SK-N-SH (cell line): Measurements from ENCODE around the gene CUL9. TPM values are rescaled to one million over a fixed set of nuclear protein-coding genes. Genes with fewer than 3 reads are reported as not detected.

Source experiments
- CTCF ChIA-PET: fragments of 300-600, 350-600 bp; formaldehyde crosslinking; extraction: SDS; loops from one replicate; lab custom pipeline; 2021; lab: Yijun Ruan, JAX
- POLR2A ChIA-PET: fragments of 350-600 bp; sonication (Branson Sonifier 250); formaldehyde crosslinking; extraction: SDS; loops from one replicate; lab custom pipeline; 2020; ENCODE audit warnings: antibody characterized with exemption, inconsistent platforms; lab: Yijun Ruan, JAX
- DNase-seq: peaks from one replicate; pipeline ENCODE4 v3.0.0; 2012
- H2AFZ ChIP-seq: fragments of 200-600 bp; sonication (generic); 2 replicates; pipeline ENCODE4 v1.8.1; 2016; ENCODE audit warnings: antibody characterized with exemption, mild to moderate bottlenecking, low read depth
- H3F3A ChIP-seq: fragments of 200-600 bp; sonication (generic); replicated peaks from 2 replicates; pipeline ENCODE3; 2016; ENCODE audit warnings: antibody characterized with exemption, mild to moderate bottlenecking; ENCODE audit not compliant: insufficient read depth
- H3K27ac ChIP-seq, 2 experiments: fragments of 200-500 bp in 1 of 2; fragments of 200-600 bp in 1 of 2; sonication (Bioruptor generic) in 1 of 2; sonication (generic), shearing (Covaris generic) in 1 of 2; 2 replicates each; pipeline versions ENCODE4 v1.5.1 to v1.6.1; 2014 to 2016; ENCODE audit warnings: low read depth in 2 of 2, inconsistent platforms in 1 of 2, low read length in 1 of 2, mild to moderate bottlenecking in 1 of 2, mixed read lengths in 1 of 2
- H3K27me3 ChIP-seq: fragments of 200-600 bp; sonication (generic), shearing (Covaris generic); 2 replicates; pipeline ENCODE4 v1.6.1; 2016; ENCODE audit warnings: mixed run types; ENCODE audit not compliant: insufficient read depth
- H3K36me3 ChIP-seq, 2 experiments: fragments of 200-500 bp in 1 of 2; fragments of 200-600 bp in 1 of 2; sonication (Bioruptor generic) in 1 of 2; sonication (generic) in 1 of 2; replicated peaks in 1 of 2; 2 replicates each; pipeline versions ENCODE3 to v1.5.1; 2014 to 2016; ENCODE audit warnings: low read length in 1 of 2, mild to moderate bottlenecking in 1 of 2; ENCODE audit not compliant: insufficient read depth in 2 of 2, control insufficient read depth in 1 of 2
- H3K4me1 ChIP-seq, 2 experiments: fragments of 200-500 bp in 1 of 2; fragments of 200-600 bp in 1 of 2; sonication (Bioruptor generic) in 1 of 2; sonication (generic), shearing (Covaris generic) in 1 of 2; 2 replicates each; pipeline versions ENCODE4 v1.5.1 to v1.6.1; 2014 to 2016; ENCODE audit warnings: low read depth in 1 of 2, low read length in 1 of 2, mixed run types in 1 of 2; ENCODE audit not compliant: insufficient read depth in 2 of 2, control insufficient read depth in 1 of 2
- H3K4me2 ChIP-seq: fragments of 200-600 bp; sonication (generic), shearing (Covaris generic); 2 replicates; pipeline ENCODE4 v1.6.1; 2017; ENCODE audit warnings: mixed run types
- H3K4me3 ChIP-seq, 2 experiments: fragments of 200-500 bp in 1 of 2; fragments of 200-600 bp in 1 of 2; sonication (Bioruptor generic) in 1 of 2; sonication (generic), shearing (Covaris generic) in 1 of 2; 2 replicates each; pipeline versions ENCODE4 v1.5.1 to v1.8.1; 2014 to 2016; ENCODE audit warnings: low read depth in 2 of 2, inconsistent platforms in 1 of 2, low read length in 1 of 2, mild to moderate bottlenecking in 1 of 2, mixed read lengths in 1 of 2, moderate library complexity in 1 of 2
- H3K79me2 ChIP-seq: fragments of 200-600 bp; sonication (generic); 2 replicates; pipeline ENCODE4 v1.8.1; 2017; ENCODE audit warnings: mild to moderate bottlenecking; ENCODE audit not compliant: insufficient read depth
- H3K9ac ChIP-seq: fragments of 200-600 bp; sonication (generic); 2 replicates; pipeline ENCODE4 v1.6.1; 2017; ENCODE audit warnings: mixed run types
- H3K9me2 ChIP-seq: fragments of 200-600 bp; sonication (generic); 2 replicates; pipeline ENCODE4 v1.6.1; 2017; ENCODE audit warnings: mixed run types
- H3K9me3 ChIP-seq: fragments of 200-600 bp; sonication (generic); 2 replicates; pipeline ENCODE4 v1.6.1; 2017; ENCODE audit warnings: mixed run types, mild to moderate bottlenecking, moderate library complexity
- H4K20me1 ChIP-seq: fragments of 200-600 bp; sonication (generic); 2 replicates; pipeline ENCODE4 v1.6.1; 2017; ENCODE audit warnings: mild to moderate bottlenecking, mixed run types; ENCODE audit not compliant: insufficient read depth
- CTCF ChIP-seq: fragments of 200-600 bp; sonication (generic); IDR thresholded peaks from 2 replicates; pipeline ENCODE4 v1.6.1; 2017; ENCODE audit warnings: antibody characterized with exemption, mild to moderate bottlenecking, moderate library complexity
- FOSL2 ChIP-seq: IDR thresholded peaks from 2 replicates; pipeline ENCODE4 v1.4.0; 2012; ENCODE audit warnings: low read depth, mild to moderate bottlenecking, moderate library complexity, borderline replicate concordance
- FOXJ3 ChIP-seq: sonication (generic); formaldehyde crosslinking; IDR thresholded peaks from 2 replicates; pipeline ENCODE4 v1.5.1; 2020; ENCODE audit warnings: mild to moderate bottlenecking, missing genetic modification reagents
- GABPA ChIP-seq: IDR thresholded peaks from 2 replicates; pipeline ENCODE4 v1.4.0; 2012; ENCODE audit warnings: low read depth, mild to moderate bottlenecking
- JUND ChIP-seq: IDR thresholded peaks from 2 replicates; pipeline ENCODE4 v1.4.0; 2012
- MXI1 ChIP-seq: IDR thresholded peaks from 2 replicates; pipeline ENCODE4 v1.6.1; 2012; ENCODE audit warnings: mild to moderate bottlenecking, low read depth, low read length, improper control_type of control experiment
- RAD21 ChIP-seq: IDR thresholded peaks from 2 replicates; pipeline ENCODE4 v1.6.1; 2012; ENCODE audit warnings: mild to moderate bottlenecking, low read length
- REST ChIP-seq: IDR thresholded peaks from 2 replicates; pipeline ENCODE4 v1.6.1; 2012; ENCODE audit warnings: mild to moderate bottlenecking, low read depth, low read length, moderate library complexity
- RFX5 ChIP-seq: IDR thresholded peaks from 2 replicates; pipeline ENCODE4 v1.6.1; 2012; ENCODE audit warnings: mild to moderate bottlenecking, improper control_type of control experiment, low read length
- RXRA ChIP-seq: IDR thresholded peaks from 2 replicates; pipeline ENCODE4 v1.4.0; 2012; ENCODE audit warnings: low read depth, mild to moderate bottlenecking, borderline replicate concordance
- SIN3A ChIP-seq: IDR thresholded peaks from 2 replicates; pipeline ENCODE4 v1.6.1; 2012; ENCODE audit warnings: low read depth, mild to moderate bottlenecking, low read length, moderate library complexity, borderline replicate concordance
- SMC3 ChIP-seq: IDR thresholded peaks from 2 replicates; pipeline ENCODE4 v1.6.1; 2012; ENCODE audit warnings: low read depth, low read length, improper control_type of control experiment
- TAF1 ChIP-seq: IDR thresholded peaks from 2 replicates; pipeline ENCODE4 v1.6.1; 2012; ENCODE audit warnings: low read depth, mild to moderate bottlenecking, low read length, moderate library complexity, borderline replicate concordance
- TEAD4 ChIP-seq: IDR thresholded peaks from 2 replicates; pipeline ENCODE4 v1.4.0; 2012; ENCODE audit warnings: mild to moderate bottlenecking, borderline replicate concordance; ENCODE audit not compliant: insufficient read depth
- USF1 ChIP-seq: IDR thresholded peaks from 2 replicates; pipeline ENCODE4 v1.4.0; 2012; ENCODE audit warnings: low read depth, borderline replicate concordance
- USF2 ChIP-seq: fragments of 150-350 bp; IDR thresholded peaks from 2 replicates; pipeline ENCODE4 v1.6.1; 2017; ENCODE audit warnings: antibody characterized with exemption, low read length, low read depth, borderline replicate concordance
- YY1 ChIP-seq: IDR thresholded peaks from 2 replicates; pipeline ENCODE4 v1.4.0; 2012; ENCODE audit warnings: low read depth, mild to moderate bottlenecking
- WGBS: methylation state at CpG from one replicate; pipeline ENCODE4 v1.1.6; 2017; ENCODE audit warnings: low lambda C conversion rate; 5-methylcytosine and 5-hydroxymethylcytosine counted together
- polyA plus RNA-seq, 3 experiments: library from polyadenylated mRNA; depleted of rRNA; stranded (reverse); fragments of >200 nt; gene quantifications; 2 replicates each; pipeline ENCODE4 v1.2.3, GENCODE V29; 2012

The CUL9 gene
- polyA plus RNA-seq, 1 of the 3 experiments (the other 2 are of a cell fraction) = 37.7 TPM

- TF ChIP-seq FOSL2 = no peak
Observed at GRCh38 chr6:43240950-43241349, 59.0 kb downstream of the CUL9 start (continued).

- Histone ChIP-seq H4K20me1 (no peaks in the 10 kb centered on the region), H3K27me3 (peaks cover 21% of the 10 kb centered on the region), H3K4me1 (peaks cover 0 to 12% of the 10 kb centered on the region in 2 experiments; a peak in 1 of 4 replicates), H2AFZ (no peak overlapping the region), H3K9me3 (no peaks in the 10 kb centered on the region), H3F3A (no peaks in the 10 kb centered on the region), H3K4me2 (no peak overlapping the region), H3K36me3 (no peaks in the 10 kb centered on the region), H3K79me2 (no peaks in the 10 kb centered on the region), H3K9me2 (no peaks in the 10 kb centered on the region), H3K27ac (no peak overlapping the region), H3K4me3 (no peak overlapping the region), H3K9ac (no peak overlapping the region)
- WGBS = 59% methylated on average over 2 of the region's 2 CpGs
- DNase-seq = no peak
- no peak for TF ChIP-seq TAF1
- TF ChIP-seq TEAD4 = no peak
- TF ChIP-seq REST = no peak
- TF ChIP-seq FOXJ3 (CRISPR knock-in tag) = no peak
- no peak for TF ChIP-seq YY1
- TF ChIP-seq RAD21 = no peak
- TF ChIP-seq SIN3A = no peak
- no peak for TF ChIP-seq SMC3
- TF ChIP-seq GABPA = no peak
- ChIA-PET POLR2A (no interaction called here), CTCF (interaction anchor here (0.6 to 1.0 kb wide), 2 partner anchors 10 to 88 kb away, joined by 3 read pairs; no protein-coding TSS in a partner anchor)
Observed at GRCh38 chr6:43241446-43241845, 59.5 kb downstream of the CUL9 start.

GRCh38 chr6:43242908-43243663 is 61.1 kb downstream of the CUL9 start, which contains the start of gene TTBK1:
Gene TTBK1 (plus strand): TSS chr6:43243481. CDS start chr6:43246661, 3,180 bp downstream.
- CTCF ChIA-PET = interaction anchor here (0.7 kb wide), 2 partner anchors 14 to 167 kb away, joined by 3 read pairs; partner anchors contain the start of genes DNPH1 and PTK7
- H3K4me2 ChIP-seq = peak within 1 kb of the TSS; percentile 50; the same call in 1 of the 2 replicates
- TF ChIP-seq CTCF = no peak
- TF ChIP-seq USF1 = no peak
- TF ChIP-seq MXI1 = no peak
- no peak for TF ChIP-seq YY1
- no peak for TF ChIP-seq TEAD4
- no peak for TF ChIP-seq JUND
- no peak for TF ChIP-seq SIN3A
- TF ChIP-seq FOXJ3 (CRISPR knock-in tag) = no peak
- TF ChIP-seq USF2 = no peak
- TF ChIP-seq RFX5 = no peak
- no peak for TF ChIP-seq RXRA

More at GRCh38 chr6:43242908-43243663, 61.1 kb downstream of the CUL9 start, which contains the start of gene TTBK1:
- 10% methylated on average over 11 of the region's 47 CpGs for WGBS
- H3K27ac ChIP-seq = no peak within 1 kb of the TSS
- peaks cover 21% of the 10 kb centered on the region; the same call in 1 of the 2 replicates for H3K27me3 ChIP-seq
- peaks cover 0 to 24% of the 10 kb centered on the region in 2 experiments; a peak in 1 of 4 replicates for H3K4me1 ChIP-seq
- H3K36me3 ChIP-seq = no peaks in the 10 kb centered on the region
- H3K9ac ChIP-seq = no peak within 1 kb of the TSS
- H3K9me2 ChIP-seq = no peaks in the 10 kb centered on the region
- POLR2A ChIA-PET = interaction anchor here (0.5 to 1.2 kb wide), 2 partner anchors 14 to 43 kb away, joined by 3 read pairs; partner anchors contain the start of gene DNPH1
- DNase-seq = peak; percentile 95
- H2AFZ ChIP-seq = no peak within 1 kb of the TSS
- no peaks in the 10 kb centered on the region for H3F3A ChIP-seq
- no peaks in the 10 kb centered on the region for H4K20me1 ChIP-seq
- no peaks in the 10 kb centered on the region for H3K9me3 ChIP-seq
- H3K79me2 ChIP-seq = no peaks in the 10 kb centered on the region
- H3K4me3 ChIP-seq = peak within 1 kb of the TSS; percentile 32 to 43
